Neuronal stem cell (in vitro differentiated cells): ENCODE results near the gene GTF2E1.

ENCODE experiments used
- DNase-seq: peaks from one replicate; pipeline ENCODE4 v3.0.0-alpha.2; 2013; ENCODE audit warnings: low spot score
- H2AFZ ChIP-seq: one replicate; pipeline ENCODE4 v1.6.1; 2013; ENCODE audit warnings: mild to moderate bottlenecking, low read length, inconsistent platforms
- H2AK5ac ChIP-seq: 2 replicates; pipeline ENCODE4 v1.6.1; 2013; ENCODE audit warnings: low read depth, mild to moderate bottlenecking, inconsistent platforms, low read length, moderate library complexity, mixed read lengths
- H2BK120ac ChIP-seq: 2 replicates; pipeline ENCODE4 v1.6.1; 2013; ENCODE audit warnings: low read depth, mild to moderate bottlenecking, inconsistent platforms, low read length, moderate library complexity, mixed read lengths
- H2BK12ac ChIP-seq: one replicate; pipeline ENCODE4 v1.6.1; 2013; ENCODE audit warnings: low read length, inconsistent platforms
- H2BK15ac ChIP-seq: 2 replicates; pipeline ENCODE4 v1.6.1; 2013; ENCODE audit warnings: mild to moderate bottlenecking, low read length, inconsistent platforms, mixed read lengths
- H2BK5ac ChIP-seq: one replicate; pipeline ENCODE4 v1.6.1; 2013; ENCODE audit warnings: inconsistent platforms, mild to moderate bottlenecking, low read length, moderate library complexity
- H3K14ac ChIP-seq: one replicate; pipeline ENCODE4 v1.6.1; 2013; ENCODE audit warnings: low read length, inconsistent platforms
- H3K18ac ChIP-seq: 2 replicates; pipeline ENCODE4 v1.6.1; 2013; ENCODE audit warnings: low read length, inconsistent platforms
- H3K23ac ChIP-seq: 2 replicates; pipeline ENCODE4 v1.6.1; 2013; ENCODE audit warnings: low read depth, mild to moderate bottlenecking, mixed read lengths, low read length, inconsistent platforms; ENCODE audit not compliant: poor library complexity
- H3K27ac ChIP-seq: replicated peaks from 3 replicates; pipeline ENCODE4 v1.5.1; 2013; ENCODE audit warnings: low read length, inconsistent platforms
- H3K27me3 ChIP-seq, 3 experiments: 2 replicates each; pipeline ENCODE4 v1.6.1; 2013; ENCODE audit warnings: low read length in 3 of 3, mild to moderate bottlenecking in 2 of 3, inconsistent platforms in 1 of 3, low read depth in 1 of 3, mixed read lengths in 1 of 3, moderate library complexity in 1 of 3; ENCODE audit not compliant: control insufficient read depth in 3 of 3, insufficient read depth in 3 of 3
- H3K36me3 ChIP-seq, 2 donors: replicated peaks in 1 of 2; 2 replicates each; pipeline ENCODE4 v1.6.1; 2013; ENCODE audit warnings: low read length in 2 of 2; ENCODE audit not compliant: control insufficient read depth in 2 of 2, insufficient read depth in 2 of 2
- H3K4ac ChIP-seq: 2 replicates; pipeline ENCODE4 v1.6.1; 2013; ENCODE audit warnings: inconsistent platforms, mild to moderate bottlenecking, low read length, moderate library complexity
- H3K4me1 ChIP-seq, 2 donors: 1 replicate in 1 of 2; 2 replicates in 1 of 2; pipeline ENCODE4 v1.6.1; 2013; ENCODE audit warnings: low read length in 2 of 2, low read depth in 1 of 2; ENCODE audit not compliant: control insufficient read depth in 2 of 2, insufficient read depth in 1 of 2
- H3K4me2 ChIP-seq: one replicate; pipeline ENCODE4 v1.6.1; 2013; ENCODE audit warnings: mild to moderate bottlenecking, low read length, inconsistent platforms; ENCODE audit not compliant: insufficient read depth, poor library complexity, severe bottlenecking
- H3K4me3 ChIP-seq, 2 donors: 2 replicates each; pipeline ENCODE4 v1.5.1; 2013; ENCODE audit warnings: low read length in 2 of 2, mild to moderate bottlenecking in 2 of 2, inconsistent platforms in 1 of 2, moderate library complexity in 1 of 2
- H3K79me1 ChIP-seq: one replicate; pipeline ENCODE4 v1.6.1; 2013; ENCODE audit warnings: low read depth, mild to moderate bottlenecking, inconsistent platforms, low read length, moderate library complexity
- H3K9ac ChIP-seq: one replicate; pipeline ENCODE4 v1.6.1; 2013; ENCODE audit warnings: mild to moderate bottlenecking, low read depth, low read length, inconsistent platforms; ENCODE audit not compliant: poor library complexity
- H3K9me3 ChIP-seq, 2 donors: replicated peaks in 1 of 2; 2 replicates each; pipeline versions ENCODE3 to v1.6.1; 2013; ENCODE audit warnings: low read length in 2 of 2, mild to moderate bottlenecking in 2 of 2, inconsistent platforms in 1 of 2, low read depth in 1 of 2, mixed read lengths in 1 of 2, moderate library complexity in 1 of 2; ENCODE audit not compliant: control insufficient read depth in 2 of 2, insufficient read depth in 1 of 2
- H4K8ac ChIP-seq: one replicate; pipeline ENCODE4 v1.6.1; 2013; ENCODE audit warnings: low read depth, mild to moderate bottlenecking, inconsistent platforms, low read length, moderate library complexity
- H4K91ac ChIP-seq: one replicate; pipeline ENCODE4 v1.6.1; 2013; ENCODE audit warnings: low read length, low read depth, mild to moderate bottlenecking, inconsistent platforms; ENCODE audit not compliant: poor library complexity
- WGBS, 2 donors: extraction: QIAGEN DNeasy Blood & Tissue Kit; methylation state at CpG; one replicate each; pipeline ENCODE4 v1.1.7; 2013; ENCODE audit warnings: missing lambda C conversion rate in 2 of 2, mixed read lengths in 1 of 2; ENCODE audit not compliant: insufficient read length in 2 of 2, insufficient replicate concordance in 1 of 2; ENCODE audit errors: extremely low coverage in 2 of 2; 5-methylcytosine and 5-hydroxymethylcytosine counted together

The GTF2E1 gene

DNA sequence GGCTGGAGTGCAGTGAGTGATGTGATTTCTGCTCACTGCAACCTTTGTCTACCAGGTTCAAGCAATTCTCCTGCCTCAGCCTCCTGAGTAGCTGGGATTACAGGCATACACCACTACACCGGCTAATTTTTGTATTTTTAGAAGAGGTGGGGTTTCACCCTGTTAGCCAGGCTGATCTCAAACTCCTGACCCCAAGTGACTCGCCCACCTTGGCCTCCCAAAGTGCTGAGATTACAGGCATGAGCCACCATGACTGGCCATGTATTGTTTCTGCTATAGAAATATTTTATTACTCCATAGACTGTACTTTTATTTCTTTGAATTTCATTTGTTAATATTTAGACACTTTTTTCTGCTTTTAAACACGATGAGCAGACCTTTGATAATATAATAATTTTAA, 60.4 kb downstream of the GTF2E1 start:
- Histone ChIP-seq H2AFZ (no peak overlapping the region), H3K14ac (no peak overlapping the region), H3K27ac (no peak overlapping the region), H4K91ac (no peak overlapping the region), H3K27me3 (no peaks in the 10 kb centered on the region), H2BK15ac (no peak overlapping the region), H3K36me3 (no peaks in the 10 kb centered on the region), H2BK5ac (no peak overlapping the region), H4K8ac (no peak overlapping the region), H3K79me1 (no peaks in the 10 kb centered on the region), H3K4me3 (no peak overlapping the region), H2BK120ac (no peak overlapping the region), H2AK5ac (no peak overlapping the region), H3K4me2 (no peak overlapping the region), H3K9ac (no peak overlapping the region), H3K23ac (no peak overlapping the region), H3K4ac (no peak overlapping the region), H3K9me3 (no peaks in the 10 kb centered on the region), H3K18ac (no peak overlapping the region), H2BK12ac (no peak overlapping the region), H3K4me1 (no peaks in the 10 kb centered on the region)
- WGBS, 2 donors, result no CpG with 5 or more reads among the region's 3 CpGs
- DNase-seq, result no peak

DNA sequence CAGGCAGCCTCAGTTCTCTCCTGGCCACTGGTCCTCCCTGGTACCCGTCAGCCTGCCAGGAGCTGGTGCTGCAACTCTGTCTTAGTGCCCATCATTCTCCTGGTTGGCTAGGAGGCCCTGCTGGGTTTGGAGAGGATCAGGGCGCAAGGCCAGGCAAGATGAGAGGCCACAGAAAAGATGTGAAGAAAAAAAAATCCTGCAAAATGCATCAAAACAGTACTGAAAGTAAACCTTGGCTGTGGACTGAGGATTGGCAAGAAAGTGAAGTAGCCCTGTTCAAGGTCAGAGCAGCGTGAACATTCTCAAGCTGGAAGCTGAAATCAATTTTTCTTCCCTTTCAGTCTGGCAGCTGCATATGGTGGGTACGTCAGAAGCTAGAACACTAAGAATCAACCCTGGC, 74.2 kb downstream of the GTF2E1 start:
- peak overlapping the region; percentile 57 for H2AFZ ChIP-seq
- H4K8ac ChIP-seq, result no peak overlapping the region
- no peak overlapping the region for H3K23ac ChIP-seq

DNA sequence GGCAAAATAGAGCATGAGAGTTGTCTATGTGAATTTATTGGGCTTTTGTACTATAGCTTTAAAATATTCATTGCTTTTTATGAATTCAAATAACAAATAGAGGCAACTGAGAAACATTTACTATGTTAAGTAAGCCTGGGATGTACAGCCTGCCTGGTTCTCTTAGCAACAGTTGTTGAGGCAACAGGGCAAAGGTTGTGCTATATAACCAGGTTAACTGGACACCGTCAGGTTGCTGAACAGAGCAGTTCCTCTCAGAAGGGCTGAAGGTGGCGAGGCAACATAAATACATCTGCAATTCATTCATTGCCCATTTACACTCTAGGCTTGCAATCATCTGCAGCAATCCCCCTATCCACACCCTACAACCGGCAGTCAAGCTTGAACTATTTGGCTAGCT, 78.2 kb downstream of the GTF2E1 start:
- Histone ChIP-seq H4K8ac (no peak overlapping the region), H2BK5ac (no peak overlapping the region), H3K4me2 (no peak overlapping the region), H3K79me1 (no peaks in the 10 kb centered on the region), H4K91ac (no peak overlapping the region), H3K4me1 (no peaks in the 10 kb centered on the region), H3K36me3 (no peaks in the 10 kb centered on the region), H2AFZ (no peak overlapping the region), H2BK15ac (no peak overlapping the region), H3K9me3 (no peaks in the 10 kb centered on the region), H3K4me3 (no peak overlapping the region), H3K18ac (no peak overlapping the region), H3K9ac (no peak overlapping the region), H3K23ac (no peak overlapping the region), H3K14ac (no peak overlapping the region), H2BK120ac (no peak overlapping the region), H2AK5ac (no peak overlapping the region), H2BK12ac (no peak overlapping the region), H3K4ac (no peak overlapping the region), H3K27me3 (peaks cover 0 to 4% (median 0%) of the 10 kb centered on the region in 3 experiments), H3K27ac (no peak overlapping the region)
- WGBS, 2 donors, result no CpG with 5 or more reads among the region's 3 CpGs
- no peak for DNase-seq

More for the DNA sequence above, 74.2 kb downstream of the GTF2E1 start:
- Histone ChIP-seq H3K9ac (no peak overlapping the region), H3K27ac (no peak overlapping the region), H3K4me2 (no peak overlapping the region), H3K14ac (no peak overlapping the region), H2BK15ac (no peak overlapping the region), H2BK12ac (no peak overlapping the region), H2AK5ac (no peak overlapping the region), H3K79me1 (no peaks in the 10 kb centered on the region), H4K91ac (no peak overlapping the region), H3K4me1 (no peaks in the 10 kb centered on the region), H3K36me3 (no peaks in the 10 kb centered on the region), H3K4ac (no peak overlapping the region), H3K27me3 (peaks cover 0 to 8% (median 0%) of the 10 kb centered on the region in 3 experiments), H3K9me3 (no peaks in the 10 kb centered on the region), H2BK120ac (no peak overlapping the region), H3K18ac (no peak overlapping the region), H2BK5ac (no peak overlapping the region), H3K4me3 (no peak overlapping the region)
- WGBS, 2 donors, result no CpG with 5 or more reads among the region's 4 CpGs
- no peak for DNase-seq

DNA sequence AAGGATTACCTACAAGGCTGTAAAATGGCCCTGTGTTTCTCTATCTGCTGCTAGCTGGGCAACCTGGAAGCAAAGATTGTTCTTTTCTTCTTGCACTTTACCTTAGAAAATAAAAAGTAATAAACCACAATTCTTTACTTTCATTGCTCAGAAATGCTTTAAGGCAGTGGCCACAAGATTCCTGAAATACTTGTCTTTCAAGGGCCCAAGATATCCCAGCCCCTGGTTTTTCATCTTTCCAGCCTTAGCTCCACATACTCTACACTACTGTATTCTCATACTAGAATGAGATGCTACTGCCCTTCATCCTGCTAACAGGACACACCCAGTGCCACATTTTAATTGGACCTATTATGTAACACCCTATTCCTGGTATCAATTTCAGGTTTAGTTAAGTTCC, 78.9 kb downstream of the GTF2E1 start:
- no peak overlapping the region for H2BK120ac ChIP-seq
- no peak overlapping the region for H4K8ac ChIP-seq
- no peak overlapping the region for H3K23ac ChIP-seq
- no peak for DNase-seq
- H3K18ac ChIP-seq, result no peak overlapping the region
- H3K9ac ChIP-seq, result no peak overlapping the region
- no peak overlapping the region for H3K4me2 ChIP-seq
- no peak overlapping the region for H3K4ac ChIP-seq
- H2AK5ac ChIP-seq, result no peak overlapping the region
- no peak overlapping the region for H2BK12ac ChIP-seq
- no peaks in the 10 kb centered on the region for H3K27me3 ChIP-seq
- H2BK15ac ChIP-seq, result no peak overlapping the region
- no peak overlapping the region for H4K91ac ChIP-seq
- H3K36me3 ChIP-seq, result no peaks in the 10 kb centered on the region
- H3K27ac ChIP-seq, result no peak overlapping the region
- H3K9me3 ChIP-seq, result no peaks in the 10 kb centered on the region
- no peak overlapping the region for H3K14ac ChIP-seq
- no peaks in the 10 kb centered on the region for H3K79me1 ChIP-seq
- H2AFZ ChIP-seq, result no peak overlapping the region
- H2BK5ac ChIP-seq, result no peak overlapping the region
- no peak overlapping the region for H3K4me3 ChIP-seq
- H3K4me1 ChIP-seq, result no peaks in the 10 kb centered on the region
